HG02884 (cell line): Measurements from ENCODE around the gene TK1.
"Not testable (repeated sequence)": the region's sequence is repeated elsewhere in the genome, so short reads cannot be mapped to it uniquely, and the experiment has no call there.

ENCODE experiments used
- ATAC-seq: cut with Tn5 transposase; IDR thresholded peaks from one replicate; pipeline ENCODE4 v1.9.1; 2021; ENCODE audit warnings: mild to moderate bottlenecking, moderate library complexity; ENCODE audit not compliant: unreplicated experiment

Gene TK1, protein sequence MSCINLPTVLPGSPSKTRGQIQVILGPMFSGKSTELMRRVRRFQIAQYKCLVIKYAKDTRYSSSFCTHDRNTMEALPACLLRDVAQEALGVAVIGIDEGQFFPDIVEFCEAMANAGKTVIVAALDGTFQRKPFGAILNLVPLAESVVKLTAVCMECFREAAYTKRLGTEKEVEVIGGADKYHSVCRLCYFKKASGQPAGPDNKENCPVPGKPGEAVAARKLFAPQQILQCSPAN

DNA sequence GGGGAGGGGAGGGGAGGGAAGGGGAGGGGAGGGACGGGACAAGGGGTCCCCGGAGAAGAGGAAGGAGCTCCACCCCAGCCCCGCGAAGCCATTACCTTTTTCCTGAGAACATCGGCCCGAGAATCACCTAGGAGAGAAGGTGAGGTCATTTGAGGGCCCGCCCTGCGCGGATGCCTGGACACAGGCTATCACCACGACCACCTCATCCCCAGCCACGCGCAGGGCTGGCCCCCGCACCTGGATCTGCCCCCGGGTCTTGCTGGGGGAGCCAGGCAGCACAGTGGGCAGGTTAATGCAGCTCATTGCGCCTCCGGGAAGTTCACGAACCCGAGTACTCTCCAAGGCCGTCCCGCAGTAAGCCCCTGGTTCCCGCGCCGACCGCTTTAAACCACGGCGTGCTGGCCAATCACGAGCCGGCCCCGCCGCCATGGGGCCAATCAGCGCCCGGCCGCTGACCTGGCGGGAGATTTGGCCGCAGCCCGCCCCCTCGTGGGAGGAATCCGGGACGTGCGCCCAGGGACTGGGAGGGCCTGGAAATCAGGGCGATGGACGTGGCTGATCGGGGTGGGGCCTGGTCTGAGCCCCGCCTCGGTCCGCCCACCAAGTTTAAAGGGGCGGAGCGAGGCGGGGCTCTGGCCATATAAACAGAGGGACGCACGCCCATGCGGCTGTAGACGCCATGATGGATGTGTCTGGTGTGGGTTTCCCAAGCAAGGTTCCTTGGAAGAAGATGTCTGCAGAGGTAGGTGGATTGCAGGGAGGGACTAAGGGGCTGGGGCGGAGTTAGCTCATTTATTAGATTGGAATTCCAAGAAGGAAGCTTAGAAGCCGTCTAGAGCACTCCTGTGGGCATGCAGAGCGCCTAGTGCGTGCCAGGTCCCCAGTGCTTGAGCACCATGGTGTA lies at the start of gene TK1, which contains the start of gene AFMID:
Gene TK1, minus strand, starts transcription at position 361 of the 904 bp plus-strand sequence. Its CDS starts 58 bp downstream, at position 303.
Gene AFMID, plus strand, starts transcription at position 671 of the 904 bp plus-strand sequence. Its CDS starts 9 bp downstream, at position 680.
- ATAC-seq = peak; percentile 83

DNA sequence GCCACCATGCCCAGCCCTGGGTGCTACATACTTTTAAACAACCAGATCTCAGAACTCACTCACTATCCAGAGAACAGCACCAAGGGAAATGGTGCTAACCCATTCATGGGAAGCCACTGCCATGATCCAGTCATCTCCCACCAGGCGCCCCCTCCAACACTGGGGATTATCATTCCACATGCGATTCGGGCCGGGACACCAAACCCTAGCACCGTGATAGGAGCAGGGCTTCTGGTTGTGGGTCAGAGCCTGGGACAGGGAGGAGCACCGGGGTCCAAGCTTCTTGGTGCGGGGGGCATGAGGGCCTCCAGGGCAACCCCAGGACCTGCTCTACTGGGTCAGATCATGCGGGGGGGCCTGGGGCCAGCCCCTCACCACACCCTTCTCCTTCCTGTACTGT lies 49.0 kb upstream of the TK1 start:
- ATAC-seq = no peak

DNA sequence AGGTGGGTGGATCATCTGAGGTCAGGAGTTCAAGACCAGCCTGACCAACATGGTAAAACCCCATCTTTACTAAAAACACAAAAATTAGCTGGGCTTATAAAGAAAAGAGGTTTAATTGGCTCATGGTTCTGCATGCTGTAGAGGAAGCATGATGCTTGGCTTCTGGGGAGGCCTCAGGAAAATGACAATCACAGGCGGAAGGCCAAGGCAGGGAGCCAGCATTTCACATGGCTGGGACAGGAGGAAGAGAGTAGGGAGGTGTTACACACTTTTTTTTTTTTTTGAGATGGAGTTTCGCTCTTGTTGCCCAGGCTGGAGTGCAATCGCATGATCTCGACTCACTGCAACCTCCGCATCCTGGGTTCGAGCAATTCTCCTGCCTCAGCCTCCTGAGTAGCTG lies 48.2 kb upstream of the TK1 start:
- ATAC-seq = not testable (repeated sequence)

DNA sequence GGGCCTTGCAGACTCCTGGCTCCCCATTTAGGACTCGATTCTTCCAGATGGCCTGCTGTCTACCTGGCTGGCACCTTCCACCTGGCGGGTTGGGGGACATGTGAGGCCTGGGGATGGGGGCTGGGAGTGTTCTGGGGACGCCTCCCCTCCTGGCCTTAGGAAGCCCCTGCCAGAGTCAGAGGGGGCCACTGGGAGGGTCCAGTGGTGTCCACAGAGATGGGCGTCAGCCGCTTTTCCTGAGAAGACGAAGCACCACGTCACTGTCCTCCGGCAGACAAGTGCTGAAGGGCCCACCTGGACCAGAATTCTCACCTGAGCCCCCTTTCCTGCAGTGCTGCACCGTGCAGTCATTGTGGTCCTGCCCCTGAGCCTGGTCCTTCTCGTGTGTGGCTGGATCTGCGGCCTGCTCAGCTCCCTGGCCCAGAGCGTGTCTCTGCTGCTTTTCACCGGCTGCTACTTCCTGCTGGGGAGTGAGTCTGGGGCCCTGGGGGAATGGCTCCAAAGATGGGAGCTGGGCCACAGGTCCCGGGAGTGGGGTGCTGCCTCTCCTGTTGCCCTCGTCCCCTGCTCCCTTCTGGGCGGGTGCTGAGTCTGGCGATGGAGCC lies 47.5 kb upstream of the TK1 start:
- no peak for ATAC-seq

DNA sequence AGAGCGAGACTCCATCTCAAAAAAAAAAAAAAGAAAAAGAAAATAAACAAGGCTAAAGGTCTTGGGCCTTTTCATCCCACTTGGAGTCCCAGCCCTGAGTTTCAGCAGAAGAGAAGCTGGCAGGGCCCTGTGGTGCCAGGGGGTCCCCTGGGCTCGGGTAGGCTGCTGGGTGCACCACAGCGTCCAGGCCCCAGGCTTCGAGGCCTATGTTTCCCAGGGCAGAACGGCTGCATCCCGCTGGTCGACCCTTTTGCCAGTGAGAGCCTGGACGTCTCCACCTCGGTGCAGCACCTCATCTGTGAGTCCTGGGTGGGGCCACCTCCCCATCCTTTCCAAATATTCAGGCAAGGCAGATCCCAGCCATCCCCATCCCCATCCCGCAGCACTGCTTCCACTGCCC lies 46.8 kb upstream of the TK1 start:
- no peak for ATAC-seq

DNA sequence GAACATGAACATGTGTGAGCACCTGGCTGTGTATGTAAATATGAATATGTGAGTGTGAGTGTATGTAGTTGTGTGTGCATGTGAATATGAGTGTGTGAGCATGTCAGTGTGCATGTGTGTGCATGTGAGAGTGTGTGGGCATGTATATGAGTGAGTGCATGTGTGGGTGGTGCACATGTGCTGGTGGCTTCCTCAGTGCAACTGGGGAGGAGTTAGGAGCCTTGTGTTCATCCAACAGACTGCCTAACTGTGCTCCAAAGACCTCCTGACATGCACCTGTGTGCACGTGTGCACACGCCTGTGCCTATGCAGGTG lies 46.0 kb upstream of the TK1 start:
- ATAC-seq = no peak

DNA sequence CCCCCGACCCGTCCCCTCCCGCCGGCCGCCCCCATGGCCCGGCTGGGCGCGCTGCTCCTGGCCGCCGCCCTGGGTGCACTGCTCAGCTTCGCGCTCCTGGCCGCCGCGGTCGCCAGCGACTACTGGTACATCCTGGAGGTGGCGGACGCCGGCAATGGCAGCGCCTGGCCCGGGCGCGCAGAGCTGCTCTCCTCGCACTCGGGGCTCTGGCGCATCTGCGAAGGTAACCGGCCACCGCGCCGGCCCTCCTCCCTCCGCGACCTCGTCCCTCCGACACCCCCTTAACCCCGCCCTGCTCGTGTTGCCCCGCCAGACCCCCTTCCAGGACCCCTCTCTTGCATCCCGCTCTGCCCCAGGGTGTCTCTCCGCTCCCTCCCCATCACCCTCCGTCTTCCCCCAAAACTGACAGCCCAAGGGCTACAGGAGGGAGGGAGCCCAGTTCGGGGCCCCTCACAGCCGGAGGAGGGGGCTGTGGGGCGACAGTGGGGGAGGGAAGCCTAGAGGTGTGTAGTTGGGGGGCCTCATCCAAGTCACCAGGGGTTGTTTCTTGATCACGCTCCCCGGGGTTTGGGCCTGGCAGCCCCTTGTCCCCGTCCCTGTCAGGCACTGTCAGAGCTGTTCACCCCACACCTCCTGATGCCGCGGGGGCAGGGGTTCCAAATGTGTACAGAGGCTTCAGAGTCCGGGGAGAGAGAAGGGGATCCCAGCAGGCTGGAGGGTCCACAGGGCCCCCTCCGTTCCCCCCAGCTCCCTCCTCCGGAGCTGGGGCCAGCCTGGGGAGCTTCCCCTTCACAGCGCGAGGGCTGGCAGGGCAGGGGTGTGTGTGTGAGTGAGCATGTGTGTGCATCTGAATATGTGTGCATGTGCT lies 45.4 kb upstream of the TK1 start:
- no peak for ATAC-seq

DNA sequence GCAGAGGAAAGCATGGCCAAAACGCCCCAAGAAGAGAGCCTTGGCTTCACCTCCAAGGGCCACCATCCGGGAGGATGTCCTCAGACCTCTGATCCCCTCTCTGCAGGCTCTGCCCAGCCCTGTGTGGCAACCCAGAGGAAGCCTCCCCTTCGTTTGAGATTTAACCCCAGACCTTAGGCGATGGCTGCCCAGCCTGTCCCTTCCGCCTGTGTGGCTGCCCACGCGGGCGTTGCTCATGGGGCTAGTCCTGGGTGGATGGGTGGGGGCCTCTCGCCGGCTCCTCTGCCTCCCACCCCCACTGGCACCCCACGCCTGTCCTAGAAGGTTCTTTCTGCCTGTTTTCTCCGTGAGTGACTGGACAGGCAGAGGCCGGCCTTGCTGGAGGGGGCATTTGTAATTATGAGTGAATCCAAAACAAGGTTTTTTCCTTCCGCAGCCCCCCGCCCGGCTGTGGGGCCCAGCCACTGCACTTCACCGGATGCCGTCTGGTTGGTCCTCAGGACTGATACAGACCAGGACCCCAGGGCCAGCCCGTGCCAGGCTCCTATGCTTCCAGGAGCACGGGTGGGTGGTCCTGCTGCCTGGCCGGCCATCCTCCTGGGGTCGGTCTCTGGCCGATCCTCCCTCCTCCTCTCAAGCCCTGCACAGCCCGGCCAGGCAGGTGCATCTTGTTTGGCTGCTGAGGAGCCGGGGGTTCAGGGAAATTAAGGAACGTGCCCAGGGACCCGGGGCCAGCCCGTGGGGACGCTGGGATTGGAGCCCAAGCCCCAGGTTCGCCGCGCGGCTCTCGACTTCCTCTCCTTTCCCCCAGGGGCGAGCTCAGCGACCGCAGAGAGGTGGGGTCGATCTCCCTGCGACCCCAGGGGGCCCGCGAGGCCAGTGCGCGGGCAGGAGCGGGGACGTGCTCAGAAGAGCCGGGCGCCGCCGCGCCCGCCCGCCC lies 44.4 kb upstream of the TK1 start, which contains the start of gene TMEM235:
Gene TMEM235, plus strand, starts transcription at position 636 of the 940 bp plus-strand sequence. CDS start 393 bp downstream, outside the sequence.
- ATAC-seq = no peak

DNA sequence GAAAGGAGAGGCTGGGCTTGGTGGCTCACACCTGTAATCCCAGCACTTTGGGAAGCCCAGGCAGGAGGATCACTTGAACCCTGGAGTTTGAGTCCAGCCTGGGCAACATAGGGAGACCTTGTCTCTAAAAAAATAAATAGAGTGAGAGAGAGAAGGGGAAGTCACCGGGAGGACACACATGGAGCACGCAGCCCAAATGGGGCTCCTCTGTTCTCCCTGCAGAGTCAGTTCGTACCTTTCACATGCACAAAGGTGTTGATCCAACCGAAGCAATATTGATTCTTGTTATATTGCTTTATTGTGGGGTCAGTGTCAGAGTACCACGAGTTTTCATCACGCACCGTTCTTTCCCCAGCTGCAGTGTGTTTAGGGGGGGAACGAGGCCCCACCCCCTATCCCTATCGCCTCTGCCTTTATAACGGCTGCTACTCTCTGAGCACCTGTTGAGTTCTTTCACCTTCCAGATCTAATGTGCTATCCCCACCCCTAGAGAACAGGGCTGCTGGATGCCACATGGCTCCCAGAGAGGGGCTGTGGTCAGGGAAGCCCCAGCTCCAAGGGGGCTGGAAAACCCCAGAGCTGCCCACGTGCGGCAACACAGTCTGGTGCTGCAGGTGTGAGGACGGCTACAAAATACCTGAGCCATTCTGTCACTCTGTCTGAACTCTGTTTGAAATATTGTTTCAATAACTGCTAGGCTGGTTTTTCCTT lies 43.6 kb upstream of the TK1 start:
- ATAC-seq = no peak

DNA sequence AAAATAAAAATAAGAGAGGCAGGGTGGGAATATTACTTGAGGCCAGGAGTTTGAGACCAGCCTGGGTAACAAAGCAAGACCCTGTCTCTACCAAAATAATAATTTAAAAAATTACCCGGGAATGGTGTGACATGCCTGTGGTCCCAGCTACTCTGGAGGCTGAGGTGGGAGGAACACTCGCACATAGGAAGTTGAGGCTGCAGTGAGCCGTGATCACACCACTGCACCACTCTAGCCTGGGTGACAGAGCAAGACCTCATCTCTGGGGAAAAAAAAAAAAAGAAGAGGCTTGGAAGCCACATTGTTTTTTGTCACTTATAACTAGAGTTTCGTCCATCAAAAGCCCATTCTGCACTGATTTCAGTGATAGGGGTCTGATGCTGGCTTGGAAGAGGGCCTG lies 41.3 kb upstream of the TK1 start:
- ATAC-seq = no peak

DNA sequence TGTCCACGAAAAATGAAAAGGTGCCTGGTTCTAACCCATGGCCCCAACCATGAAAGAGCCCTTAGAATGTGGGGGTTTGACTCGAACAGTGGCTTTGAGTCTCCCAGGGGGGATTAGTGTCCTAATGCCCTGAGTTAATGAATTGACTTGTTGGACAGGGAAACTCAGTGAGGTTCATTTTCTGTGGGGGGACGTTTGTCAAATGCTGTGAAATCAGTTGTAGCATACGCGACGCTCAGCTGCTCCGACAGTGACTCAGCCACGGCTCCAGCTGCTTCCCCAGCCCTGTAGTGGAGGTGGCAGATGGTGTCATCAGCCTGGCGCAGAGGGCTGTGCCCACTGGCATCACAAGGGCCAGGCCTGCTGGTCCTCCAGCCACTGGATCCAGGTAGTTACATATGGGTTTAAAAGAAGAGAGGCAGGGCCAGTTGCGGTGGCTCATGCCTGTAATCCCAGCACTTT lies 40.6 kb upstream of the TK1 start:
- ATAC-seq = no peak

DNA sequence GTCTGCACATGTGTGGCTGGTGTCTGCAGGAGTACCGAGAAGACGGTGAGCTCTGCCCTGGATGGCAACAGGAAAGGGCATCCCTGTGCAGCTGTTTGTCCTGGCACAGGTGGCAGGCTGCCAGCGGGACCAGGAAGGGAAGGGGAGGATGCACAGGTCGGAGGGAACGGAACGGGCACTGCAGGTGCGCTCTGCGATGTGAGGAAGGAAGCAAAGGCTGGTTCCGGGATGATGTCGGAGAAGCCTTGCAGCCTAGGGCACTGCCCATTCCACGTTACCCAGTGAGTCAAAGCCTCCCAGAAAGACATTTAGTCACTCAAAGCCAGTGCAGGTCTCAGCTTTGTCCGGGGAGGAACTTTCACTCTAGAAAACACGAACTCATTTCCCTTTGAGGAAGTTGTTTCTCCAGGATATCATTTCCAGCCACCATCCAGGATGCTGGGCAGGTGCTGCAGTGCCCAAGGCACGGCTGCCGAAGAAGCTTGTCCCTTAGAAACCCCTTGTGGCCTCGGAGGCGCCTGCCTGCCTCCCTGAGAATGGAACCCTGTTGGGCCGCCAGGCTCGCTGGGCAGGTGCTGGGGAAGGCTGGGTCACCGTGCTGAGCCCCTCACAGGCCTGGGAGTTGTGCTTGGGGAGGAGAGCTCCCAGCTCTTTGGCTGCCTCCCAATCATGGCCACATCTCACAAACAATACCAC lies 40.1 kb upstream of the TK1 start:
- no peak for ATAC-seq

DNA sequence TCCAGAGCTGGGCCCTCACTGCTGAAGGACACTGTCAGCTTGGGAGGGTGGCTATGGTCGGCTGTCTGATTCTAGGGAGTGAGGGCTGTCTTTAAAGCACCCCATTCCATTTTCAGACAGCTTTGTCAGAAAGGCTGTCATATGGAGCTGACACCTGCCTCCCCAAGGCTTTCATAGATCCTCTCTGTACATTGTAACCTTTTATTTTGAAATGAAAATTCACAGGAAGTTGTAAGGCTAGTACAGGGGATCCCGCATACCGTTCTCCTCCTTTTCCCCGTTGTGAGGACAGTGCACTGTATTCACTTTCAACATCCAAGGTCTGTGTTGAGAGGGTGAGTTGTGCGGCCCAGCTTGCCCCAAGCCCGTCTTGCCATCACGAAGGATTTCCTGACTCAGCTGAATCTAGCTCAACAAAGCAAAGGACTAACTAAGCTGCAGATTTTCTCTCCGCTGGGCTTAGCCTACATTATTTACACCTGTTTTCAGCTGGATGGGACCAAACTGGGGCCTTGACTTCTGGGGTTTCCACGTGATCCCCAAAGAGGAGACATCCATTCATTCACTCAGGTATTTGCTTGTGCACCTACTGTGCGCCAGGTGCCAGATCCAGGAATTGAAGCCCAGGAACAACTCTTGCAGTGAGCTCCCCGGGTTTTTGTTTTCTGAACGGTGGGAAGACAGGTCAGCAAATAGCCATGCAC lies 39.4 kb upstream of the TK1 start:
- no peak for ATAC-seq

DNA sequence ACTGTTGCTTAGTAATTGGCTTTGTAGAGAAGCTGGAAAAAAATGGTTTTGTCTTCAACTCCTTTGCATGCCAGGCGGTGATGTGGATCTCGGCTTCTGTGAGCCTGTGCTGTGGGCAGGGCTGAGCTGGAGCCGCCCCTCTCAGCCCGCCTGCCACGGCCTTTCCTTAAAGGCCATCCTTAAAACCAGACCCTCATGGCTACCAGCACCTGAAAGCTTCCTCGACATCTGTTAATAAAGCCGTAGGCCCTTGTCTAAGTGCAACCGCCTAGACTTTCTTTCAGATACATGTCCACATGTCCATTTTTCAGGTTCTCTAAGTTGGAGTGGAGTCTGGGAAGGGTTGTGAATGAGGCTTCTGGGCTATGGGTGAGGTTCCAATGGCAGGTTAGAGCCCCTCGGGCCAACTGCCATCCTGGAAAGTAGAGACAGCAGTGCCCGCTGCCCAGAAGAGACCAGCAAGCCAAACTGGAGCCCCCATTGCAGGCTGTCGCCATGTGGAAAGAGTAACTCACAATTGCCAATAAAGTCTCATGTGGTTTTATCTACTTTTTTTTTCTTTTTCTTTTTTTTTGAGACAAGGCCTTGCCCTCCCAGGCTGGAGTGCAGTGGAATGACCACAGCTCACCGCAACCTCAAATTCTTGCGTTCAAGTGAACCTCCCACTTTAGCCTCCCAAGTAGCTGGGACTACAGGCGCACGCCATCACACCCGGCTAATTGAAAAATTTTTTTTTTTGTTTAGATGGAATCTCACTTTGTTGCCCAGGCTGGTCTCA lies 38.4 kb upstream of the TK1 start:
- ATAC-seq = no peak

DNA sequence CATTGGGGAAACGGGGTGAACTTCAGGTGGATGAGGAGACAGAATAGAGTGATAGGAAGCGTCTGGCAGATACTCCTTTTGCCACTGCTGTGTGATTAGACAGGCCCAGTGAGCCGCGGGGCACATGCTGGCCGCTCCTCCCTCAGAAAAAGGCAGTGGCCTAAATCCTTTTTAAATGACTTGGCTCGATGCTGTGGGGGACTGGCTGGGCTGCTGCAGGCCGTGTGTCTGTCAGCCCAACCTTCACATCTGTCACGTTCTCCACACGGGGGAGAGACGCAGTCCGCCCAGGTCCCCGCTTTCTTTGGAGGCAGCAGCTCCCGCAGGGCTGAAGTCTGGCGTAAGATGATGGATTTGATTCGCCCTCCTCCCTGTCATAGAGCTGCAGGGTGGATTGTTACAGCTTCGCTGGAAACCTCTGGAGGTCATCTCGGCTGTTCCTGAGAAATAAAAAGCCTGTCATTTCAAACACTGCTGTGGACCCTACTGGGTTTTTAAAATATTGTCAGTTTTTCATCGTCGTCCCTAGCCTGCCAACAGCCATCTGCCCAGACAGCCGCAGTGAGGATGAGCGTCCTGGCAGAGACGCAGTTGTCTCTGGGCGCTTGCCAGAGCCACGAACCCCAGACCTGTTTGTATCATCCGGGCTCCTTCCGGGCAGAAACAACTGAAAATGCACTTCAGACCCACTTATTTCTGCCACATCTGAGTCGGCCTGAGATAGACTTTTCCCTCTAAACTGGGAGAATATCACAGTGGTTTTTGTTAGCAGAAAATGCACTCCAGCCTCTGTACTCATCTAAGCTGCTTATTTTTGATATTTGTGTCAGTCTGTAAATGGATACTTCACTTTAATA lies 37.6 kb upstream of the TK1 start:
- ATAC-seq = no peak

DNA sequence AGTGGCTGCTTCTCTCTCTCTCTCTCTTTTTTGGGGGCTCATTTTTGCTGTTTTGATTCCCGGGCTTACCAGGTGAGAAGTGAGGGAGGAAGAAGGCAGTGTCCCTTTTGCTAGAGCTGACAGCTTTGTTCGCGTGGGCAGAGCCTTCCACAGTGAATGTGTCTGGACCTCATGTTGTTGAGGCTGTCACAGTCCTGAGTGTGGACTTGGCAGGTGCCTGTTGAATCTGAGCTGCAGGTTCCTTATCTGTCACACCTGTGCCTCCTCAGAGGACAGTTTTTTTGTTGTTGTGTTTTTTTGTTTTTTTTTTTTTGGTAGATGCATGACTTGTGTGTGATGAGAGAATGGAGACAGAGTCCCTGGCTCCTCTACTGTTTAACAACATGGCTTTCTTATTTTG lies 36.9 kb upstream of the TK1 start:
- ATAC-seq = no peak
